Naive thymus-derived CD4-positive, alpha-beta T cell (primary cell): ENCODE results near the gene RADX. TPM values are rescaled to one million over a fixed set of nuclear protein-coding genes. Genes with fewer than 3 reads are reported as not detected.
A peak's percentile ranks its signal among the peaks of the same experiment; 100 is the strongest.

Source experiments
- ATAC-seq: fragments of 150-1000 bp; cut with Tn5 transposase; 2 replicates; pipeline ENCODE4 v1.10.0; 2021; ENCODE audit warnings: mild to moderate bottlenecking, moderate library complexity
- CTCF ChIA-PET: fragments of 350-600 bp; sonication (Branson Sonifier 250); formaldehyde crosslinking; loops from one replicate; lab custom pipeline; 2021; ENCODE audit warnings: antibody characterized with exemption; lab: Charles Lee
- POLR2A ChIA-PET: fragments of 350-600 bp; sonication (Branson Sonifier 250); formaldehyde crosslinking; loops from one replicate; lab custom pipeline; 2021; ENCODE audit warnings: antibody characterized with exemption, inconsistent platforms; lab: Charles Lee
- DNase-seq, 9 donors: peaks; one replicate each; pipeline versions ENCODE4 v3.0.0 to v3.0.0-alpha.2; 2020 to 2022; ENCODE audit warnings: mixed read lengths in 1 of 9
- H3K27ac ChIP-seq: one replicate; pipeline ENCODE4 v1.7.0; 2013; ENCODE audit warnings: mild to moderate bottlenecking, low read depth, low read length, moderate library complexity
- H3K27me3 ChIP-seq, 2 donors: one replicate each; pipeline ENCODE4 v1.7.0; 2013; ENCODE audit warnings: low read length in 2 of 2, mild to moderate bottlenecking in 2 of 2, moderate library complexity in 2 of 2; ENCODE audit not compliant: control insufficient read depth in 2 of 2, insufficient read depth in 2 of 2
- H3K36me3 ChIP-seq, 3 experiments: 1 replicate in 2 of 3; 2 replicates in 1 of 3; pipeline ENCODE4 v1.7.0; 2013; ENCODE audit warnings: low read length in 3 of 3, mild to moderate bottlenecking in 3 of 3, moderate library complexity in 1 of 3; ENCODE audit not compliant: insufficient read depth in 3 of 3, control insufficient read depth in 2 of 3
- H3K4me1 ChIP-seq, 2 donors: one replicate each; pipeline ENCODE4 v1.7.0; 2013; ENCODE audit warnings: low read length in 2 of 2, mild to moderate bottlenecking in 2 of 2, moderate library complexity in 1 of 2; ENCODE audit not compliant: control insufficient read depth in 2 of 2, insufficient read depth in 2 of 2
- H3K4me3 ChIP-seq: 2 replicates; pipeline ENCODE4 v1.7.0; 2013; ENCODE audit warnings: mild to moderate bottlenecking, low read length
- H3K9me3 ChIP-seq, 3 experiments: 1 replicate in 2 of 3; 2 replicates in 1 of 3; pipeline ENCODE4 v1.7.0; 2013; ENCODE audit warnings: low read length in 3 of 3; ENCODE audit not compliant: control insufficient read depth in 2 of 3
- H3K27ac Mint-ChIP-seq, 9 donors: one replicate each; pipeline ENCODE4 v1.8.0; 2020 to 2022; ENCODE audit warnings: mixed read lengths in 9 of 9, mild to moderate bottlenecking in 8 of 9, moderate library complexity in 5 of 9, inconsistent platforms in 2 of 9
- H3K27me3 Mint-ChIP-seq, 5 donors: one replicate each; pipeline ENCODE4 v1.8.0; 2021 to 2022; ENCODE audit warnings: mixed read lengths in 5 of 5, mild to moderate bottlenecking in 1 of 5
- H3K36me3 Mint-ChIP-seq, 5 donors: one replicate each; pipeline ENCODE4 v1.8.0; 2020 to 2022; ENCODE audit warnings: mixed read lengths in 5 of 5, mild to moderate bottlenecking in 3 of 5, inconsistent platforms in 1 of 5
- H3K4me1 Mint-ChIP-seq, 7 donors: one replicate each; pipeline ENCODE4 v1.8.0; 2020 to 2022; ENCODE audit warnings: mixed read lengths in 7 of 7, mild to moderate bottlenecking in 3 of 7, inconsistent platforms in 1 of 7
- H3K4me3 Mint-ChIP-seq, 10 donors: one replicate each; pipeline ENCODE4 v1.8.0; 2020 to 2022; ENCODE audit warnings: mild to moderate bottlenecking in 10 of 10, mixed read lengths in 10 of 10, moderate library complexity in 6 of 10, inconsistent platforms in 2 of 10
- H3K9me3 Mint-ChIP-seq, 11 donors: one replicate each; pipeline ENCODE4 v1.8.0; 2020 to 2022; ENCODE audit warnings: mixed read lengths in 11 of 11, mild to moderate bottlenecking in 4 of 11, inconsistent platforms in 1 of 11, moderate library complexity in 1 of 11
- intact Hi-C, 2 donors: fragments of 100-400 bp; cut with micrococcal nuclease; formaldehyde crosslinking; loops; one replicate each; pipeline ENCODE4 v1.15.1; 2023
- polyA plus RNA-seq, 2 donors: library from polyadenylated mRNA; unstranded; fragments of 300-500 nt; fragmentation: Illumina TruSeq; gene quantifications; one replicate each; pipeline ENCODE4 v1.2.3, GENCODE V29; 2021
- total RNA-seq, 6 experiments: library from RNA in 5 of 6; stranded (reverse) in 5 of 6; gene quantifications; 1 replicate in 5 of 6; 2 replicates in 1 of 6; pipeline ENCODE4 v1.2.3 and lab custom pipeline; 2021 to 2026

RADX gene
- total and polyA plus RNA-seq, 7 experiments from 2014 or later: 2.4 to 12.7 (median 10.4) TPM

- ChIA-PET CTCF (no interaction called here), POLR2A (no interaction called here)
- Histone ChIP-seq H3K36me3 (no peaks in the 10 kb centered on the region), H3K27me3 (no peaks in the 10 kb centered on the region), H3K4me1 (no peaks in the 10 kb centered on the region), H3K27ac (no peak overlapping the region), H3K4me3 (no peak overlapping the region), H3K9me3 (no peaks in the 10 kb centered on the region)
- Mint-ChIP-seq H3K36me3 (no peaks in the 10 kb centered on the region), H3K27me3 (peaks cover 0 to 9% (median 0%) of the 10 kb centered on the region in 5 donors), H3K4me1 (no peaks in the 10 kb centered on the region), H3K9me3 (peaks cover 0 to 2% (median 0%) of the 10 kb centered on the region in 11 donors), H3K27ac (no peak overlapping the region), H3K4me3 (no peak overlapping the region)
- ATAC-seq (no peak), DNase-seq (no peak)
- intact Hi-C loops: no loop called here
Observed at GRCh38 chrX:106716463-106716862, 104.7 kb downstream of the RADX start.

- Histone ChIP-seq H3K27me3 (no peaks in the 10 kb centered on the region), H3K27ac (no peak overlapping the region), H3K4me1 (no peaks in the 10 kb centered on the region), H3K9me3 (no peaks in the 10 kb centered on the region), H3K4me3 (no peak overlapping the region), H3K36me3 (no peaks in the 10 kb centered on the region)
- Mint-ChIP-seq H3K4me1 (peaks cover 0 to 2% (median 0%) of the 10 kb centered on the region in 7 donors), H3K27ac (no peak overlapping the region), H3K4me3 (no peak overlapping the region), H3K9me3 (peaks cover 0 to 2% (median 0%) of the 10 kb centered on the region in 11 donors), H3K27me3 (peaks cover 4 to 12% (median 8%) of the 10 kb centered on the region in 5 donors), H3K36me3 (peaks cover 0 to 2% (median 0%) of the 10 kb centered on the region in 5 donors)
- ChIA-PET POLR2A (no interaction called here), CTCF (no interaction called here)
- DNase-seq (no peak), ATAC-seq (no peak)
- intact Hi-C loops: no loop called here
Observed at GRCh38 chrX:106718709-106719108, 106.9 kb downstream of the RADX start.

GRCh38 chrX:106725931-106726330 lies 114.2 kb downstream of the RADX start:
- H3K27ac ChIP-seq: no peak overlapping the region
- no peak overlapping the region for H3K27ac Mint-ChIP-seq
- H3K4me1 ChIP-seq: no peaks in the 10 kb centered on the region
- intact Hi-C loops: no loop called here
- H3K4me3 Mint-ChIP-seq: peak overlapping the region in 9 of 10 donors; percentile 52 to 79 (median 76)
- H3K9me3 Mint-ChIP-seq: no peaks in the 10 kb centered on the region
- H3K4me3 ChIP-seq: peak overlapping the region; percentile 20
- no peaks in the 10 kb centered on the region for H3K9me3 ChIP-seq
- DNase-seq (no peak), ATAC-seq (no peak)
- peaks cover 0 to 4% (median 0%) of the 10 kb centered on the region in 5 donors for H3K36me3 Mint-ChIP-seq
- peaks cover 27 to 40% (median 32%) of the 10 kb centered on the region in 5 donors for H3K27me3 Mint-ChIP-seq
- ChIA-PET CTCF (no interaction called here), POLR2A (no interaction called here)
- no peaks in the 10 kb centered on the region for H3K36me3 ChIP-seq
- peaks cover 0 to 15% (median 8%) of the 10 kb centered on the region in 7 donors for H3K4me1 Mint-ChIP-seq
- H3K27me3 ChIP-seq: no peaks in the 10 kb centered on the region

- intact Hi-C loops: no loop called here
- Mint-ChIP-seq H3K4me1 (peaks cover 0 to 15% (median 8%) of the 10 kb centered on the region in 7 donors), H3K9me3 (no peaks in the 10 kb centered on the region), H3K36me3 (peaks cover 0 to 4% (median 0%) of the 10 kb centered on the region in 5 donors), H3K27me3 (peaks cover 31 to 43% (median 36%) of the 10 kb centered on the region in 5 donors), H3K27ac (no peak within 1 kb of the TSS), H3K4me3 (peak within 1 kb of the TSS; percentile 2 to 79 (median 75))
- H3K9me3 ChIP-seq: no peaks in the 10 kb centered on the region
- peak; percentile 36 for ATAC-seq
- POLR2A ChIA-PET: no interaction called here
- no peak within 1 kb of the TSS for H3K27ac ChIP-seq
- H3K36me3 ChIP-seq: no peaks in the 10 kb centered on the region
- no peaks in the 10 kb centered on the region for H3K27me3 ChIP-seq
- no peaks in the 10 kb centered on the region for H3K4me1 ChIP-seq
- DNase-seq: no peak
- CTCF ChIA-PET: no interaction called here
- H3K4me3 ChIP-seq: peak within 1 kb of the TSS; percentile 20
Observed at GRCh38 chrX:106726485-106727437, 115.0 kb downstream of the RADX start, which contains the start of gene RNF128. RNF128 (plus strand) TSS chrX:106726701; CDS start chrX:106726914, 213 bp downstream.

- Histone ChIP-seq H3K4me3 (no peak overlapping the region), H3K27ac (no peak overlapping the region), H3K9me3 (no peaks in the 10 kb centered on the region), H3K36me3 (no peaks in the 10 kb centered on the region), H3K27me3 (no peaks in the 10 kb centered on the region), H3K4me1 (no peaks in the 10 kb centered on the region)
- intact Hi-C loops: no loop called here
- H3K27me3 Mint-ChIP-seq: peaks cover 27 to 46% (median 36%) of the 10 kb centered on the region in 5 donors
- ATAC-seq (no peak), DNase-seq (no peak)
- CTCF ChIA-PET: no interaction called here
- H3K36me3 Mint-ChIP-seq: peaks cover 0 to 4% (median 0%) of the 10 kb centered on the region in 5 donors
- H3K4me3 Mint-ChIP-seq: no peak overlapping the region
- POLR2A ChIA-PET: no interaction called here
- no peak overlapping the region for H3K27ac Mint-ChIP-seq
- peaks cover 0 to 15% (median 8%) of the 10 kb centered on the region in 7 donors for H3K4me1 Mint-ChIP-seq
- no peaks in the 10 kb centered on the region for H3K9me3 Mint-ChIP-seq
Observed at GRCh38 chrX:106728337-106728736, 116.6 kb downstream of the RADX start.
